NCI-H1417 (cell line): ENCODE data around the gene PLOD2.

Experiments
- DNase-seq, 3 experiments: peaks; one replicate each; lab custom pipeline; 2025; lab: John Stamatoyannopoulos, UW

The PLOD2 gene

DNA sequence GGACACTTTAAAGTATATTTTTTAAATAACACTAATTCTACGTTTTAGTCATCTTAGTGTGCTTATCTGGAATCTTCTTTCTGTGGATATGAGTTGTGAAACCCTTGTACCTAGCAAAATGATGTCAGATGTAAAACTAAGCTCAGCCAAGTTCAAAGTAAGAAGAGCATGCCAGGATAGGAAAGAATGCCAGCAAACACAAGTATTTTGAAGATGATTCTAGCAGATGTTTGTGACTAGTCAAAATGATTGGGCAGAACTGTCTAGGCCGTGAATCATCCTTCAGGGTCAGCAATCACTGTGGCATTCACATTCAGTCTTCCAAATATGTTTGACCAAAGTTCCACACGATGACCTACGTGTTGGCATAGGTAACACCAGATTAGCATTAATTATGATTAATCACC, 5.4 kb upstream of the PLOD2 start:
- DNase-seq: no peak

DNA sequence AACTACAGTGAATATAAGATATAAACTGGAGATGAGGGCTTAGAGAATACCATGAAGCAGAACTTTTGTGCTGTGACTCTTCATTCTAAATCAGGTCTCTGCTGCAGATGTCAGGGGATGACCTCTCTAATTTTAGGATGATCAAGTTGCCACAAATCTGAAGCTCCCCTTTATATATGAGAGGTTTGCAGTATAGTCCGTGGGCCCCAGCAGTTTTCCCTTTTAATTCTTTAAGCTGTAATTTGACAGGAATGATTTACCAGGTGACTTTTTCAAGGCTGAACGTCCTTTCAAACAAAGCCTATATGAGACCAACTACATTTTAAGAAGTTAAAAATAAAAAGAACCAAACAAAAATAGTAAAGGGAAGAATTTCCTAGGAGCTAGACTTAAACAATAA, 4.9 kb upstream of the PLOD2 start:
- DNase-seq: no peak

DNA sequence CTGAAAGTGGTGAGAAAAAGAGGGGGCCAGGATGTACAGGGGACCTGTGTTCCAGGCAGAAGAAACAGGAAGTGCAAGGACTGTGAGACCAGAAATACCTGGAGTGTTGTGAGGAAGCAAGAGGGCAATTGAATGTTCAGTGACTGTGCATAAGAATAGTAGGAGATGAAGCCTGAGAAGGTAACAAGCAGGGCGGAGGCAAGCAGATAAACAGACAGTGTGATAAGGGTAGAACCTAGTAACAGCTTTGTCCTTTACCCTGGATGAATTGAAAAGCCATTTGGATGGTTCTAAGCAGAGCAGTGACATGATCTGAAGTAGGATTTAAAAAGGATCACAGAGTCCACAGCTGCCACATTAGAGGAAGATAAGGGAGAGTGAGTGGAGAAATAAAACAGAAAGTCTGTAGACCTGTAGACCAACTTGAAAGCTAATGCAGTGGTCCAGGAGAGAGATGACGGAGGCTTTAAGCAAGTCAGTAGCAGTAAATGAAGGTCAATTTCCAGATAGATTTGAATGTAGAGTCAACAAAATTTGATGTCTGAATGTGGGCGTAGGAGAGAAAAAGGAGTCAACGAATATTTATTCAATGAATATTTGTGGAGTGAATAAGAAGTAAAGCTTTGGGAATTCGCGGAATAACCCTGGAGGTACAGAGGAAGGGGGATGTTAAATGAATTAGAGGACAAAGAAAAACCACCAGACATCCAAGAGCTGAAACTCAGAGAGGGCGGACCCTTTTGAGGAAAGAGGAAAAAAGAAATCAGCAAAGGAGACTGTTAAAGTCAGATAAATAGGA, 4.2 kb upstream of the PLOD2 start:
- no peak for DNase-seq

DNA sequence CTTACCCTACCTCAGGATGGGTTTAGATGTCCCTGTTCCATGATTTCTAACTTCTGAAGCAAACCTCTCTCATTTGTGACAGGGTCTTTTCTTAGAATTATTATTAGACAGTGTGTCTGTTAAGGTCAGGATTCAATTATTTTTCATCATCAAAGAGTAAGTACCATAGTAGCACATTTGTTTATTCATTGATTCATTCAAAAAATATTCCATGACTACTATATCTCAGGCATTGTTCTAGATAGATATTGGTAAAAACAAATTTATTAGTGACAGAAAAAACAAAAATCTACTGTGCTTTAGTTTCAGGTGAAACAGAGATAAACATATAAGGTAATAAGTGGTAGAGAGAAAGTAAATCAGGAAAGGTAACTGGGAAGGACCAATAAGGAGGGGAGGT, 3.5 kb upstream of the PLOD2 start:
- no peak for DNase-seq

DNA sequence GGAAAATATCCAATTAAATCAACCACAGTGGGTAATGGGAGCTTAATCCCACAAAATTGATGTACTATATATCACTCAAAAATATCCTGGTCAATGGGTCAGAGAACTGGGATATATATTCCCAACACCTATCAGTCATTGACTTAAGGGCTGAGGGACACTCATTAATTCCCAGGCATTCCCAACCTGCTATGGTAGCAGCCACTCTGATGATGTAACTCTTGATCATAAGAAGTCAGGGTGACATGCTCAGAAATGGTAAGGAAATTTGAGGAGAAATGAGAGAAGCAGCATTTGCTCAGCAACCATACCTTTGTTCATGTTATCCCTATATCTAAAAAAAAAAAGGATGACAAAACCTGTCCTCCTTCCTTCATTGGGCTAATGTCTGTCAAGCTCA, 3.1 kb upstream of the PLOD2 start:
- DNase-seq: no peak

DNA sequence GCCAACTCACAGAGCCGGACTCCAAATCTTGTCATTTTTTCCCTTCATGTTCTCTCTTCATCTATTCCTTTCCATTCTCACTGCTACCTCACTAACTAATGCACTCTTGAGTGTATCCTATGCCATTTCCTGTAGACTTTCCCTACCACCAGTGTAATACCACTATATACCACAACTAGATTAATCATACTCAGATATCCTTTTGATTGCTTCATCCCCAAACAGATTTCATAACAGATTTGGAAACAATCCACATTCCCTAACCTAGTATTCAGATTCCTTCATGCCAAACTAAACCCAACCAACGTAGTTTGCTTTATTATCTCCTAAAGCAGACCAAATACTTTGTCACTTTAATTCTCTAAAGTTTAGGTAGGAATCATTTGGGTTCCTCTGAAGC, 2.6 kb upstream of the PLOD2 start:
- no peak for DNase-seq

DNA sequence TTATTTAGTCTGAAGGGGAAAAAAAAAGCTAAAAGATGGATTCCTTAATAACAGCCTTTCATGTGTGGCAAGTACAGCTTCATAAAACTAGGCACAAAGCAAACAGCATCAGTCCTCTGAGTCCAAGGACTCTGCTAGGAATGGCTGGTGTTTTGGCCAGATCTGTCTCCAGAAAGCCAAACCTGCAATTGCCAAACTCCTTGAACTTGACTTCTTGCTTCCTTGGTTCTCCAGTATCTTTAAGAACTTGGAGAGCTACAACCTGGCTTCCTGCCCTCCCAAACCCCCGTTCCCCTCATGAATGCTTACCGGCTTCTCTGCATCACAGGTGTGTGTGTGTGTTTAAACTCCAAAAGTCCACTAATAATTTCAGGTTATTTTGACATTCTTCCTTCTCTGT, 1.6 kb upstream of the PLOD2 start:
- DNase-seq: peak in 1 of 3 experiments; percentile 29

DNA sequence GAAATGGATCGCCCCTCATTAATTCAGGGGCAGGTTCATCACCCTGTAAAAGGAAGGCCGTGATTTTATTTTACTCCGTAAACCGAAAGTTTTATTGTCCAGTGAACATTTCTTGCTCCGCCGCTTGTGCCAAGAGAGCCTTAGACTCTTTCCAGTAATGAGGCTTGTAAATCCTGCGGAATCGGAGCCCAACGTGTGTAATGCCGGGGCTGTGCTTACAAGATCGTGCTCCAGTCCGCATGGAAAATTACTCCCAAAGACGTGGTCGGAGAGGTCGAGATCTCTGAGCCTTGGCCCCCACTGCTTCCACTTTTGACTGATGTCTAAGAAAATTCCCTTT, 649 bp upstream of the PLOD2 start:
- peak in 2 of 3 experiments; percentile 84 to 87 for DNase-seq

DNA sequence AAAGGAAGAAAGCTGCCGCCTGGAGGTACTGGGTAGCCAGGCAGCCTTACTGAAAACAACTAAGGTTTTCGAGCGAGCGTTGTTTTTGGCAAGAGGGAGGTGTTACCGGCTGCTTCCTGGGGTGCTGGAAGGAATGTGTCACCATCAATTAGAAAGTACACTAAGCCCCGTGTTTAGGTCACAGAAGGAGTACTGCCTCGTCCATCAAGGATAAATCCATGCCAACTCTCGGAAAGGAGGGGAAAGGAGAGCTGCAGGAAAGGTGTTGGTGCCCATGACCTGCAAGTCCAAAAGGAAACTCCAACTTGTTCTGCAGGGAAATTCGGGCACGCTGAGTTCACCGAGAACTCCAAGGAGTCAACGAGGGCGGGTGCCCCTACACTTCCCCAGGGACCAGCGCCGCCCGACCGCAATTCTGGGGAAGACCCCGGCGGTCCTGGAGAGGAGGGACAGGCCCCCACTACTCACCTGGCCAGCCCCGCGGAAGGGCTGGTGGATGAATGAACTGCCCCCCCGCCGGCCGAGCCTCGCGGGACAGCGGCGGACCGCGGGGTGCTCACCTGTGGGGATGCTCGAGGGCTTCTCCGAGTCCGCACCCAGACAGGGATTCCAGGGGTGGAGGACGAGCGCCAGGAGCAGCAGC, 542 bp downstream of the PLOD2 start:
- DNase-seq: peak; percentile 5 to 93 (median 86)

DNA sequence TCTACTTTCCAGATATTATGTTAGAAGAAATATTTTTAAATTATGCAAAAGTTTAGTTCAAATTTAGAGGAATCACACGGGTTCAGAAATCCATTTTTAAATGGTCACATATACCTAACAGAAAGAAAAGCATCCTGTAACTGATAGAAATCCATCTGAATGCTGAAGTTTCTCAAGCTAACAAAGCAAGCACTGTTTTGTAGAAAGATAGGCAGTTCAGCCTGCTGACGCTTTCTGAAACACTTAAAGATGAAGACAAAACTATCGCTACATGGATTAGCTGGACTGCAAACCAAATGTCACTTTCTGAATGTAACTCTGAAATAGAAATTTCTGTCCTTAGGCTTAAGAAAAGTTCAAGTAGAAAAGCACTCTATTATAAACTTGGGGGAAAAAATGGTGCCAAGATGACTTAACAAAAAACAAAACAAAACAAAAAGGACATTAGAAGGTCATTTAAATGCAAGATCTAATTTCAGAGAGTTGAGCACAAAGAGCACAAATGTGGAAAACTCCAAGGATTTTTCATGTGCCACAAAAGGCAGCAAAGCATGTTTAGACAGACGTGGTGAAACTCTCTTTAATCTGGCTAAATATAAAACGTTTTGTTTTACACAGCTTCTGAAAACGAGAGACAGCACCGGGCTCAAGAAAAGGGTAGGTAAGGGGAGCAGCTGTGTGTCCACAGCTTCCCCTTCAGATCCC, 1.2 kb downstream of the PLOD2 start:
- DNase-seq: peak in 1 of 3 experiments; percentile 55

DNA sequence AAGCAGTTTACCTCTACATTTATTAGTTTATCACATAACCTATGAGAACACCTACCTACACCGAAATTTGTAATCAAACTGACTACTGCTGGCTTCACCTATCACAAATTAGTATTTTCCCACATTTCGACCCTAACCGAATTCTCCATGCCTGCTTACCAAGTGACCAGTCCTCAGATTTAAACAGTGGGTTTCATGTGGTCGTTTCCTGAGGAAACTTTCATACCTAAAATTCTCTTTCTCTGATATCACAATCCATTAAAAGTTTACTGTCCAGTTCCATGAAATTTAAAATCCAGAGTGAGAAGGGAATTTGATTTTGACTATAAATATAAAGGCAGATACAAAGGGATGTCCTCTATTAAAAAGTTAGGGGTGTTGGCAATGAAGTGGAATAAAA, 1.9 kb downstream of the PLOD2 start:
- DNase-seq: no peak

DNA sequence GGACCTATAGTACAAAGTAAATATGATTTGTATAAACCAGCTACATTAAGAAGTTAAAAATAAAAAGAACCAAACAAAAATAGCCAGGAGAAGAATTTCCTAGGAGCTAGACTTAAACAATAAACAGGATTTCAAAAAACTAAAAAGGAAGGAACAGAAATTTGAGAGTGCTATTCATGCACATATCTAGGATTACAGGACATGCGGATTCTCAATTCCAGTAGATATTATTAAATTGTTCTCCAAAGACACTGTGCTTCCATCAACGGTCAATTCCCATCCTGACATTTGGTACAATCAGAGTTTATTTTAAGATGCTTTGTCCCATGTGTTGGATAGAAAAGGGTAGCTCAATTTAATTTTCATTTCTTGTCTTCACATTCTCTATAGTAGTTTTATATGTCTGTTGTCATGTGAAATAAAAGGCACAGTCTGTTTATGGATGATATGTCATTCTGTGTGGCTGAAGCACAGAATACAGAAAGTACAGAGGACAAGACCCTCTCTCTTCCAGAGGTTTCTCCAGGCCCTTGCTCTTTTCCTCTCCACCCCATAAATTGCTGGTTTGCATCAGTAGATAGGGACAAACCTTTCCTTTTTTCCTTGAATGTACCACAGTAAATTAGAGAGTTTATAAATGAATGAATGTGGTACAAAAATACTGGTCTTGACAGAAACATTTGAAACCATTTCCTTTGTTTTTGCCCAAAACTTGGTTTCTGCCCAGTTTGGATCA, 3.5 kb downstream of the PLOD2 start:
- DNase-seq: no peak

DNA sequence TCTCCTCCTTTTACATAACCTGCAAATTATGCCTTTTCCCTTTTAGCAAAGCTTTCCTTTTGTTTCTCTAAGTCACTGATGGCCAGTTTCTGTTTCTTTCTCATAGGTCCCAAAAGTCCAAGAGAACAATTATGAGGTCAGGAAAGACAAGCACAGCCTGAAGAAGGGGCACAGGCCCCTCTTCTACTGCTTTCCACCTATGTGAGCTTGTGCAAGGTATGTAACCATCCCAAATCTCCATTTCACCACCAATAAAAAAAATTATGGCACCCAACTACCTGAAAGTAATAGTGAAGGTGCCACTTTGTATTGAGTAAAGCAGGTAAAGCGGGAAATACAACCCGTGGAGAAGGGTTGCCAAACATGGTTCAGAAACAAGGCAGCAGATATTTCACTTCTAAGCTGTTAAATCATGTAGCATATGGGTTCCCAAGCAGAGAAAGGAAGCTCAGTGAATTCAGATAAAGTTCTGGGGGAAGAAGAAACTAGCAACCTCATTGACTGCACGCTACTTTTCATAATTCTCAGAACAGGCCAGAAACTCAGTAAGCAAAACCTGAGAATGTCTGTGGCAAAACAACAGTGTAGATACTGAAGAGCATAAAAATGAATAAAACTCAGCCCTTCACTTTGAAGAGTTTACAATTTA, 4.2 kb downstream of the PLOD2 start:
- no peak for DNase-seq

DNA sequence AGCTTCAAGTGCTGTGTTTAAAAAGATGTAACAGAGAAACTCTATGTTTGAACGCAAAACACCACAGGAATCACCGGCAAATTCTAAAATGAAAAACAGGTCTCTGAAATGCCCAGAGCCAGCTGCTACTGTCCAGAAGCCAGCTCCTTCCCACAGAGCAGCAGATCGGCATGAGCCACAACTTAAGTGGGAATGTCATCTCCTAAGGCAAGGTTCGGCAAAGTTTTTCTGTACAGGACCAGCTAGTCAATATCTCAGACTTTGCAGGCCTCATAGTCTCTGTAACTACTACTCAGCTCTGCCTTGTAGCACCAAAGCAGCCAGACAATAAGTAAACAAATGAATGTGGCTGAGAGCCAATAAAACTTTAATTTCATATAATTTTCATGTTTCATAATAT, 4.9 kb downstream of the PLOD2 start:
- DNase-seq: no peak

DNA sequence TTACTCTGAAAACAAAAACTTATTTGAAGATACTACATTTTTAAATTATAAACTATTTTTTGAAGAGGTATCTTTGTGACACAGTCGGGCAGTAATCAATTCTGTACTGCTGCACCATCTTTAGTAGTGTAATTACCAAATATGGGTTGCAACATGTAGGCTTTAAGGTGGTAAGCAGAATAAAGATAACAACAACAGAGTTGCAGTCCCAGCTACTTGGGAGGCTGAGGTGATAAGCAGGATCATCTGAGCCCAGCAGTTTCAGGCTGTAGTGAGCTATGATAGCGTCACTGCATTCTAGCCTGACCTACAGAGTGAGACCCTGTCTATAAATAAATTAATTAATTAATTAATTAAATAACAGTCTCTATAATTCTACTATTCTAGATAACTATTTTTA, 6.0 kb downstream of the PLOD2 start:
- no peak for DNase-seq

DNA sequence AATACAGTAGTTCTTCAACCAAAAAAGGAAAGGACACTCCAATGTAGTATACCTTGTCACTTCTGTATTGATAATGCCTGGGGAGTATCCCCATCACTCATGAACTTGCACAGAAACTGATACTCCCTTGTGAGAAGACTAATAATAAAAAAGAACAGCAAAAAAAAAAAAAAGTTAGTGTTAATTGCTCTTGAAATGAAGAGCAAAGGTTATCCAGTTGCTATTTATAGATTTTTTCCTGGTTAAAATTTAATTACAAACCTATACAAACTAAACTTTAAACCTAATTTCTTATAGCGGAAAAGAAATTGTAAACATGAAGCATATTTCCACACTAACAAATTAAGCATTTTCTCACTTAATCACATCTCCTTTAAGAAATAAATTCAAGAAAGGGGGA, 6.7 kb downstream of the PLOD2 start:
- DNase-seq: no peak

DNA sequence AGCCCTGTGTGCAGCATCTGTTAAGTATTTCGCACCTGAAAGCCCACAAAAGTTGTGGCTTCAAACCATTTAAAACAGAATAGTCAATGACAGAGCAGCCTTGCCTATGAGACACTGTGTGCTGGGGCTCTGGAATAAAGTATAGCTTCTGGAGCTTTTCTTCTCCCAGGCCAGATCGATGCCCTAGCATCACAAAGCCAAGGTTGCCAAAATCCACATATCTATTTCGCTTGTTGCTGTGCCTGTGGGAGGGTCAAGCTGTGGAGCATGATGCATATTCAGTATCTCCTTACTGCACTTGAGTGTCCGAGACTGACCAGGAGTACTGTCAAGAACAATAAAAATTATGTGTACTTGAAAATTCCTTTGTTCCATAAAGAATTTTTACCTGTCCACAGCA, 7.6 kb downstream of the PLOD2 start:
- no peak for DNase-seq

DNA sequence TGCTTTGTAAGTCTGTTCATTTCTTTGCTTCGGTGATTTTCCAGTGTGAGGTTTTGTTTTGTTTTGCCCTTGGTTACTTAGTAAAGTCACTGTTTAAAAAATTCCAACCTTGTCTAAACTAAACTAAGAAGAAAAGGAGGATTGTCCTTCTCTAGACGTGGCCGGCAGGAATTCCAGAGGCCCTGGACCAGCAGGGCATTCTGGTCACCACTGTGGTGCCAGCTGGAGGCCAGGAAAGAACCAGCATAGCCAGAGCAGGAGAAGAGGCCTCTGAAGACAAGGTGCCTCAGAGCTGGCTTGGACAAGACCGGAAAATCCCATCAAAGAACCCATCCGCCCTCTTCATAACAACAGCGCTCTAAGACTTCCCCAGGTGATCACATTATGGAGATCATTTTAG, 8.2 kb downstream of the PLOD2 start:
- DNase-seq: no peak

DNA sequence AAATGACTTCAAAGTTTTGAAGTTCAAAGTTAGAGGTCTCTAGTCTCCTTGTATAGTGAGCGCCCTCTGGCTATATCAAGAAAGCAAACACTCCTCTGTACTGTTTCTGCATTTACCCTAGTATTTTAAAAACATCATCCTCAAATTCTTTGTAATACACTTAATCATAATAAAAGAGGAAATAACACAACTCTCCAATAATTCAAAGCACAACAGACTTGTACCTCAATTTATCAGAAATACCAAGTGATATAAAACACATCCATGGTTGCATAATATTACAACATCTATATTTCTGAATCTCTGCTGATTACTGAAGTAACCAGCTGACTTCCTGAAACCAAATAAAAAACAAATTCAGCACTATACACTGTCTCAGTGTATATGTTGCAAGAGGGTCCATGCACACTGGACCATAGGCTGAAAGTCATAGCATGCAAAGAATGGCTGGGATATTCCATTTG, 12.5 kb downstream of the PLOD2 start:
- no peak for DNase-seq

DNA sequence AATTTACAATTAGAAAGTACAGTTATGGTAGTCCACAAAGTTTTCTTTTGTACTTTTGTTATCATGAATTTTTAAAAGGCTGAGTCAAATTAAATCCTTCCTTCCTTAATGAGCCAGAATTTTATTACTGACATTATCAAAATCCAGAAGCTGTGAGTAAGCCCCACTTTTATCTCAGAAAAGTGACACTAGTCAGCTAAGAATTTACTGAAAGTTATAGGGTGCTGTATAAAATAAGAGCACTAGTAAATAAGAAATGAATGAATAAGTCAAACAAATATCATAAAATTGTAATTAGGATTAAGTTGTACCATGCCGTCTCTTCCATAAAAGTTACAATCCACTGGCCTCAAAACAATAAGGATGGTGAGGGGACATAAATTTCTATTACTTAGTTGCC, 15.3 kb downstream of the PLOD2 start:
- DNase-seq: no peak

DNA sequence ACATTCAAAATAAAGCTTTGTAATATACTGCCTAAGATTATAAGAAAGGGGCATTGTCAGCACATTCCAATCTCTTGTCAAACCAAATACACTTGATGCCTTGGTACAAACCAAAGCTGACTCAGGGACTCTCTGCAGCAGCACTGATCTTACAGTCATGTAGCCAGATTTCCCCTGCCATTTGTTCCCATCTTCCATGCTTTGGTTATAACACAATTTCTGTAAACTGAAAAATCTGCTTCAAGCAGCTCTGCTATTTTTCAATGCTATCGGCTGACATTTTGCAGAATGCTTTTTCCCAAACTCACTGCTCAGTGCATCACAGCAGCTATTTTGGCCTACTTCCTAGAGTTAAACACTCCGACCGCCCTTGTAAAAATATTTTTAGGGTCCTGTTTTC, 18.2 kb downstream of the PLOD2 start:
- no peak for DNase-seq

DNA sequence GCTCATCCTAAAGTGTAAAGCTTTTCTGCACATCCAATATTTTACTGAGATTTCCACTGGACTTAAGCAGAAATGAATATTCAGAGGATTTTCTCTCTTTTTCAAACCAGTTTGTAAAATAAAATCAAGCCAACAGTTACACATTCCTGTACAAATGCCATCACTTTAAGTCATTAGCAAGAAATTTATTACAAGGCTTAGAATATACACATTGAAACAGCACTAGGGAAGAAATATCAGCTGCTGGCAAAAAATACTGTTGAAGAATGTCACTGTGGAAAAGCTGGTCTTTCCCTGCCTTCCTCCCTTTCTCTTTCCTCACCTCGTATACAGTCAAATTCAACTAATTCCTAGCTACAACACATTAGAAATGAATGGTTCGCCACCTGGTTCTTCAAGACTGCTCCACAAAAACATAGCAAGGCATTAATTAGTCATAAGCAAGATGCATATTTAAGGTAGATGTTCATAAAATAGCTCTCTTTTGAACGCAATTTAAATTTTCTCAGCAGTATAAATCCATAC, 21.3 kb downstream of the PLOD2 start:
- no peak for DNase-seq
